UCSD-AML1 (cell line): ENCODE measurements around the gene AK9.

Experiments used
- DNase-seq: peaks from one replicate; lab custom pipeline; 2025; ENCODE audit not compliant: unreplicated experiment; lab: John Stamatoyannopoulos, UW

AK9 gene

DNA sequence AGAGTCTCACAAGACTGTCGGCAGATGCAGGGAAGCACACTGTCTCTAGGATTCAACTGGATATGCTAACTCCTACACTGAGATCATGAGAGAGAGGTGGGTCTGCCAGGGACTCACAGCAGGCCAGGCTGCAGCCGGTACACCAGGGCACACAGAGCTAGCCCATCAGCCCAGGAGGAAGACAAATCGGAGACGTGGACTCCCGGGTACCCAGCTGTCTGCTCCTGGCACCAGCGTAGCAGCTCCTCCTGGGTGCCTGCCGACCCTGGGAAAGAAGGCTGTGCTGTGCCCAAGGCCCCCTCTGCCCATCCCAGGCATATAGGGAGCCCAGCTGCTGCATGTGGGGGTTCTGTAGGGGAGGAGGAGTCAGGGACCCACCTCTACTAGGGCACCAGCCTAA is 242.4 kb downstream of the AK9 start:
- DNase-seq: no peak

DNA sequence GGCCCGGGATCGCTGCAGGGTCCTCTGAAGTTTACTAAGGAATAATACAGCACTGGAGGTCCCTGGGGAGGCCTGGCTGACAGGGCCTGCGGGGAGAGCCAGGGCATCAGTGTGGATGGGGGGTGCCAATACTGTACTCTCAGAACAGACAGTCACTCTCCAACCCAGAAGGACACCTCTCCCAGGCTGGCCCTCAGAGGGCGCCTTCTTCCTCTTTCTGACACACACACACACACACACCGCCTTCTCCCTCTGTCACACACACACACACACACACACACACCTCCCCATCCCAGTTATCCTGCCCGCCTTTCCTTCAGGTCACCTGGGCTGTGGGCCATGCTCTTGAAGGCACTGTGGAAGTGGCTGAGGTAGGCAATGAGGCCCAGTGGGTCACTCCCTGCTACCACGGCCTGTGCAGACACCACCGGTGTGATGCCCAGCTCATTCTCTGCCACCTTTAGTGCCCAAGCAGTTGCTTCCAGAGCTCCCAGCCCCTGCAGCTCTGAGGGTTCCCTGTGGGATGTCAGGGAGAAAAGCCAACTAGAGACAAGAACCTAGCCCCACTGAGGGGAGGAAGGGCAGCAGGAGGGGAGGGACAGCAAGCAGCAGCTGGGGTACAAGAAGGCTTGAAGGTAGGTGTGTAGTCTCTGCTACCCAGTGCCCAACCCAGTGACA is 243.0 kb downstream of the AK9 start:
- DNase-seq: peak; percentile 35

DNA sequence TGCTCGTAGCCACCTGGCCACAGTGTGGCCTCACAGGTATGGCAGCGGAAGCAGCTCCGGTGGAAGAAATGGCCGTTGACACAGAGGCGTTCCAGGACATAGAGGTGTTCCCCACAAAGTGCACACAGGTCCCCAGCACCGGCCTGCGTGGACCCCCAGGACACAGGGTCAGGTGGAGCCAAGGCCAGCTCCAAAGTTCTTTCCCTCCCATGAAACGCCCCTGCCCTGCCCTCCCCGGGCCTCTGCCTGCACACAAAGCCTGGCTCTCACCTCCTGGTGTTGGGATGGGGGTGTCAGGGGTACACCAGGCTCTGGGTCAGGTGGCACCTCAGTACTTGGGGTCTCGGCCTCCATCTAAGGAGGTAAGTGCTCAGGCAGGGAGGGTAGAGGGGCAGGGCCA is 243.9 kb downstream of the AK9 start:
- no peak for DNase-seq

DNA sequence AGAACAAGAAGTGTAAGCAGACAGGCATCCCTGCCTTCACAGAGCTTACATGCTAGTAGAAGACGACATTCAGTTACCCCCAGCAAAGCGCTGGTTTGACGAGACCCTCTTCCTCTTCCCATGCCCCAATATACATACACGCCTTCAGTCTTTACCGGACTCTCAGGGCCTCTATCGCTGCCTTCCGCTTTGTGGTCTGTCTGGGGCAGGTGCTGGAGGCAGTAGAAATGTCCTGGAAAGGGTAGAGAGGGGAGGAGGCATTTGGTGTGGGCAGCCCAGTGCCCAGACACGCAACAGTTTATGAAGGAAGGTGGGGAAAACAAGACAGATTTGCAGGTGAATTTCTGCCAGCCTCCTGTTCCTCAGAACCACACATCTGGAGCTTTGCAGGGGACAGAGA is 244.5 kb downstream of the AK9 start:
- no peak for DNase-seq

DNA sequence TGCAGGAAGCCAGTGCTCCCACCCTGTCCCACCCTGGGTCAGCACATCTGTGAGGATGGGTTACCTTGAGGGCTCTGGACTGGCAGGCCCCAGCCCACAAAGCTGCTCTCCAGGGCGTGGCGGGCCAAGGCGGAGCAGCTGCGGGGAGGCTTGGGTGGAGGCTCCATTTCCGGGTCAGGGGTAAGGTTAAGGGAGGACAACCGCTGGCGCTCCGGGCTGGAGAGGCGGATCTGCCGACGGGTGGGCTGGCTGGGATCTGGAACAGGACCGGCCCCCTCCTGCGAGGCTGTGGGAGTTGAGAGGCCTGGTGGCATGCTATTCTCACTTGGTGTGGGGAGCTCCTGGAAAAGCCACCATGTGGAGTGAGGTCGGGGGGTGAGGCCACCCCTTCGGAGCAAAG is 244.9 kb downstream of the AK9 start:
- DNase-seq: no peak

DNA sequence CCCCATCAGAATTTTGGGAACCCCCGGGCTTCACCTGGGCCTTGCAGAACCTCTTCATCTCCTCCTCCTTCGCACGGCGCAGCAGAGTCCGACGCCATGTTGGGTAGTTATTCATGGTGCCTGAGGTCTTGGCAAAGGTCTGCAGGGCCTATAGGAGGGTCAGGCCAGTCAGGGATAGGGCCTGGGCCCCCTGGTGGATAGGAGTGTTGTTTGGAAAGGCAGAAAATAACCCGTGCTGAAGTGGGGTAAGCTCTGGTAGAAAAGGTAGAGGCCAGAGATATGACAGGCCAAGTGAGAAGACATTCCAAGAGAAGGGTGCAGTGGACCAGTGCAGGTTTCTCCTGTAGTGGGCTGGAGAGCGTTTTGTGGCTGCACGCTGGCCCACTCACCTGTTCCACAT is 245.6 kb downstream of the AK9 start:
- no peak for DNase-seq

DNA sequence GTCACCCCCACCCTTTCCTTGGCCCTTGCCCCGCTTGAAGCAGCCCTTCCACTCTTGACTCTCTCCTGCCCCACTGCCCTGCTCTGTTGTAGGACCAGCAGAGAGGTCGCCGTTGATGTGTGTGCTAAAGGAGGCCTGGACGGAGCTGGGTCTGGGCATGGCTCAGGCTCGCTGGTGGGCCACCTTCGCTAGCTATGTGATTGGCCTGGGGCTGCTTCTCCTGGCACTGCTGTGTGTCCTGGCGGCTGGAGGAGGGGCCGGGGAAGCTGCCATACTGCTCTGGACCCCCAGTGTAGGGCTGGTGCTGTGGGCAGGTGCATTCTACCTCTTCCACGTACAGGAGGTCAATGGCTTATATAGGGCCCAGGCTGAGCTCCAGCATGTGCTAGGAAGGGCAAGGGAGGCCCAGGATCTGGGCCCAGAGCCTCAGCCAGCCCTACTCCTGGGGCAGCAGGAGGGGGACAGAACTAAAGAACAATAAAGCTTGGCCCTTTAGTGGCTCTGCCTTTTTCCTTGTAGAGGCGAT is 247.5 kb downstream of the AK9 start:
- DNase-seq: no peak
